HepG2 (cell line): ENCODE measurements around the gene ZNF385B. TPM values are rescaled to one million over a fixed set of nuclear protein-coding genes. Genes with fewer than 3 reads are reported as not detected.

Source experiments
- ATAC-seq: fragments of 200-7000 bp; cut with Tn5 transposase; 3 replicates; pipeline ENCODE4 v1.9.1; 2020; ENCODE audit warnings: mild to moderate bottlenecking, moderate library complexity
- BruUV-seq: library from RNA; stranded (reverse); fragments of 400-500 nt; replicated peaks from 2 replicates; lab custom pipeline; 2021; lab: Mats Ljungman, UMichigan
- CTCF ChIA-PET: fragments of 300-600 bp; formaldehyde crosslinking; extraction: SDS; loops from one replicate; lab custom pipeline; 2021; ENCODE audit warnings: low total read pairs, inconsistent platforms, low intra/inter-chr PET ratio; lab: Yijun Ruan, JAX
- POLR2A ChIA-PET: fragments of 350-600 bp; sonication (Branson Sonifier 250); formaldehyde crosslinking; loops from one replicate; lab custom pipeline; 2020; ENCODE audit warnings: antibody characterized with exemption, inconsistent platforms; lab: Yijun Ruan, JAX
- DNase-seq: peaks from one replicate; pipeline ENCODE4 v3.0.0-alpha.2; 2015; ENCODE audit warnings: low spot score
- FAIRE-seq: peaks from 3 replicates; lab custom pipeline; 2011; peaks lifted over from hg19 to GRCh38; lab: Jason Lieb, UNC
- H2AFZ ChIP-seq: one replicate; pipeline ENCODE4 v1.6.1; 2011; ENCODE audit warnings: low read length, inconsistent platforms
- H3K27ac ChIP-seq: fragments of 300-600 bp; 3 replicates; pipeline ENCODE4 v1.8.0; 2011; ENCODE audit warnings: mixed run types, mild to moderate bottlenecking, mixed read lengths, low read length, inconsistent platforms; ENCODE audit not compliant: insufficient read depth; ENCODE audit errors: extremely low read length
- H3K27me3 ChIP-seq, 2 experiments: fragments of 200-600 bp in 1 of 2; 2 replicates in 1 of 2; 3 replicates in 1 of 2; pipeline versions ENCODE4 v1.6.0 to v1.8.0; 2011; ENCODE audit warnings: low read length in 2 of 2, mild to moderate bottlenecking in 2 of 2, moderate library complexity in 2 of 2, inconsistent platforms in 1 of 2; ENCODE audit not compliant: insufficient read depth in 2 of 2, control insufficient read depth in 1 of 2
- H3K36me3 ChIP-seq, 2 experiments: fragments of 200-600 bp in 1 of 2; replicated peaks in 1 of 2; 2 replicates in 1 of 2; 3 replicates in 1 of 2; pipeline versions ENCODE4 v1.5.1 to v1.8.0; 2011; ENCODE audit warnings: low read length in 2 of 2, inconsistent platforms in 1 of 2; ENCODE audit not compliant: insufficient read depth in 2 of 2, control insufficient read depth in 1 of 2
- H3K4me1 ChIP-seq: 2 replicates; pipeline ENCODE4 v1.5.1; 2012; ENCODE audit warnings: low read length, inconsistent platforms; ENCODE audit not compliant: insufficient read depth
- H3K4me2 ChIP-seq: 2 replicates; pipeline ENCODE4 v1.6.0; 2011; ENCODE audit warnings: low read depth, low read length, inconsistent platforms
- H3K4me3 ChIP-seq, 3 experiments: fragments of 200-600 bp in 1 of 3; sonication (generic), shearing (Covaris generic) in 1 of 3; replicated peaks in 1 of 3; 2 replicates each; pipeline ENCODE4 v1.5.1; 2011 to 2016; ENCODE audit warnings: low read length in 3 of 3, inconsistent platforms in 2 of 3, low read depth in 2 of 3, mild to moderate bottlenecking in 2 of 3, control low read depth in 1 of 3, mixed read lengths in 1 of 3; ENCODE audit not compliant: insufficient read depth in 1 of 3
- H3K79me2 ChIP-seq: one replicate; pipeline ENCODE4 v1.6.1; 2011; ENCODE audit warnings: low read length, inconsistent platforms; ENCODE audit not compliant: insufficient read depth
- H3K9ac ChIP-seq: 2 replicates; pipeline ENCODE4 v1.6.0; 2011; ENCODE audit warnings: mild to moderate bottlenecking, low read depth, low read length, inconsistent platforms; ENCODE audit not compliant: insufficient read depth
- H3K9me3 ChIP-seq: 2 replicates; pipeline ENCODE4 v1.5.1; 2012; ENCODE audit warnings: mild to moderate bottlenecking, low read length
- H4K20me1 ChIP-seq: 2 replicates; pipeline ENCODE4 v1.6.0; 2011; ENCODE audit warnings: inconsistent platforms, mild to moderate bottlenecking, low read length, moderate library complexity; ENCODE audit not compliant: insufficient read depth
- AHDC1 ChIP-seq: sonication (generic); formaldehyde crosslinking; IDR thresholded peaks from 2 replicates; pipeline ENCODE4 v1.5.1; 2020; ENCODE audit warnings: mild to moderate bottlenecking, missing genetic modification reagents, borderline replicate concordance
- ASH2L ChIP-seq: fragments of 300-600, 200-600 bp; sonication (generic); IDR thresholded peaks from 2 replicates; pipeline ENCODE4 v1.7.0; 2017; ENCODE audit warnings: low read depth, mild to moderate bottlenecking, moderate library complexity, mixed read lengths, low read length; ENCODE audit not compliant: insufficient read length
- CSRNP1 ChIP-seq: sonication (generic); formaldehyde crosslinking; IDR thresholded peaks from 2 replicates; pipeline ENCODE4 v1.8.1; 2023; ENCODE audit warnings: mild to moderate bottlenecking, missing genetic modification reagents
- GFI1 ChIP-seq: sonication (generic); formaldehyde crosslinking; IDR thresholded peaks from 2 replicates; pipeline ENCODE4 v1.5.0; 2020; ENCODE audit warnings: missing genetic modification reagents, mild to moderate bottlenecking, borderline replicate concordance
- ISX ChIP-seq: sonication (generic); formaldehyde crosslinking; conservative IDR thresholded peaks from 2 replicates; pipeline ENCODE4 v1.5.0; 2020; ENCODE audit warnings: missing genetic modification reagents
- KLF16 ChIP-seq, 2 experiments: sonication (generic) in 1 of 2; formaldehyde crosslinking in 1 of 2; IDR thresholded peaks; 2 replicates each; pipeline versions ENCODE4 v1.6.1 to v1.8.0; 2016 to 2023; ENCODE audit warnings: missing genetic modification reagents in 2 of 2, missing compliant biosample characterization in 1 of 2
- MAFF ChIP-seq: IDR thresholded peaks from 2 replicates; pipeline ENCODE4 v1.6.1; 2011; ENCODE audit warnings: low read depth, low read length, improper control_type of control experiment
- MAFK ChIP-seq, 2 experiments: IDR thresholded peaks in 1 of 2; conservative IDR thresholded peaks in 1 of 2; 2 replicates each; pipeline ENCODE4 v1.6.1; 2011; ENCODE audit warnings: improper control_type of control experiment in 2 of 2, low read length in 2 of 2
- POLR2A ChIP-seq, 2 experiments: IDR thresholded peaks; 2 replicates each; pipeline ENCODE4 v1.6.1; 2011; ENCODE audit warnings: low read depth in 2 of 2, low read length in 2 of 2, mild to moderate bottlenecking in 1 of 2, moderate library complexity in 1 of 2; ENCODE audit not compliant: insufficient read depth in 1 of 2
- RBFOX2 ChIP-seq: fragments of 200-400 bp; formaldehyde crosslinking; IDR thresholded peaks from 2 replicates; pipeline ENCODE4 v1.6.1; 2017; ENCODE audit warnings: low read depth, mild to moderate bottlenecking, low read length
- SMAD3 ChIP-seq: sonication (generic); formaldehyde crosslinking; IDR thresholded peaks from 2 replicates; pipeline ENCODE4 v1.4.0; 2020; ENCODE audit warnings: missing genetic modification reagents
- ZNF10 ChIP-seq: sonication (generic); formaldehyde crosslinking; IDR thresholded peaks from 2 replicates; pipeline ENCODE4 v1.4.0; 2020; ENCODE audit warnings: mild to moderate bottlenecking, low read depth, missing genetic modification reagents, borderline replicate concordance
- ZNF275 ChIP-seq: sonication (generic); formaldehyde crosslinking; IDR thresholded peaks from 2 replicates; pipeline ENCODE4 v1.8.0; 2022; ENCODE audit warnings: missing genetic modification reagents, mild to moderate bottlenecking, inconsistent platforms, borderline replicate concordance
- ZNF629 ChIP-seq: sonication (generic); formaldehyde crosslinking; conservative IDR thresholded peaks from 2 replicates; pipeline ENCODE4 v1.5.0; 2020; ENCODE audit warnings: missing genetic modification reagents
- ZSCAN9 ChIP-seq: IDR thresholded peaks from 2 replicates; pipeline ENCODE4 v1.6.1; 2016; ENCODE audit warnings: borderline replicate concordance
- WGBS: methylation state at CpG from one replicate; pipeline ENCODE4 v1.1.6; 2017; ENCODE audit warnings: low lambda C conversion rate; 5-methylcytosine and 5-hydroxymethylcytosine counted together
- in situ Hi-C: cut with HindIII; loops from 2 replicates; pipeline ENCODE4 v1.10.0; 2017; ENCODE audit warnings: low pct_unique_long_range_greater_than_20kb; ENCODE audit not compliant: extremely low pct_ligation_motif_present
- intact Hi-C: fragments of 100-400 bp; cut with micrococcal nuclease; formaldehyde crosslinking; loops from one replicate; pipeline ENCODE4 v1.10.0; 2022; ENCODE audit not compliant: unreplicated experiment
- polyA plus RNA-seq, 8 experiments: library from polyadenylated mRNA; depleted of rRNA in 3 of 8; stranded (reverse) in 7 of 8; unstranded in 1 of 8; fragments of >200 nt; fragmentation: Illumina TruSeq in 4 of 8; extraction: Trizol in 4 of 8; gene quantifications; 2 replicates each; pipeline versions ENCODE4 v1.2.1 to v1.2.3, GENCODE V29; 2011 to 2016; ENCODE audit warnings: low read depth in 4 of 8, missing spikeins in 1 of 8, mixed read lengths in 1 of 8; ENCODE audit not compliant: insufficient read depth in 1 of 8
- total RNA-seq, 5 experiments: library from RNA; depleted of rRNA; stranded (reverse); fragments of >200 nt; fragmentation: Illumina TruSeq; extraction: Trizol; gene quantifications; 2 replicates each; pipeline ENCODE4 v1.2.3, GENCODE V29; 2016; ENCODE audit warnings: low read depth in 1 of 5

ZNF385B gene
- total and polyA plus RNA-seq, 2 of the 13 experiments (the other 11 are each of a cell fraction or from before 2014, with no cell fraction given): 3.3 to 6.7 TPM

- Histone ChIP-seq H3K4me3 (no peak overlapping the region; a peak in 1 of 6 replicates), H3K79me2 (peaks cover 4% of the 10 kb centered on the region), H3K27me3 (no peaks in the 10 kb centered on the region), H4K20me1 (no peaks in the 10 kb centered on the region), H3K4me1 (peaks cover 69% of the 10 kb centered on the region), H3K36me3 (no peaks in the 10 kb centered on the region), H3K4me2 (peak overlapping the region; percentile 68), H3K27ac (peak overlapping the region; percentile 84), H2AFZ (peak overlapping the region; percentile 56), H3K9ac (peak overlapping the region; percentile 20; the same call in 1 of the 2 replicates), H3K9me3 (no peaks in the 10 kb centered on the region)
- 97% methylated on average over 4 of the region's 4 CpGs for WGBS
- no peak for ATAC-seq
- CTCF ChIA-PET: no interaction called here
- intact Hi-C loops (loop anchor here (2.0 kb wide), 2 partner anchors 16 kb away; no protein-coding TSS in a partner anchor), in situ Hi-C loops (no loop called here)
- no peak for FAIRE-seq
- no TSS peak for BruUV-seq
- DNase-seq: no peak
- POLR2A ChIA-PET: interaction anchor here (1.0 to 3.1 kb wide), 4 partner anchors 16 to 72 kb away, joined by 3 to 43 read pairs (median 14); no protein-coding TSS in a partner anchor
- TF ChIP-seq KLF16 (CRISPR knock-in tag; IDR thresholded peaks at IDR 0.05) (0 out of 4 replicates have a peak, but pooled peaks of 1 of the 2 experiments have one; percentile 26), POLR2A (IDR thresholded peaks at IDR 0.05; ENCODE audit: insufficient read depth in 1 of 2, low read depth in 2 of 2, low read length in 2 of 2) (no peak), ZNF10 (CRISPR knock-in tag) (no peak), AHDC1 (CRISPR knock-in tag) (0 out of 2 replicates have a peak, but pooled peaks have one; percentile 11), ISX (CRISPR knock-in tag) (no peak), ZNF275 (CRISPR knock-in tag) (no peak), RBFOX2 (0 out of 2 replicates have a peak, but pooled peaks have one; percentile 9), ZNF629 (CRISPR knock-in tag) (no peak), ZSCAN9 (peak; percentile 12; the same call in 1 of the 2 replicates), ASH2L (no peak), GFI1 (CRISPR knock-in tag) (no peak), SMAD3 (CRISPR knock-in tag) (peak; percentile 23; the same call in 1 of the 2 replicates), CSRNP1 (CRISPR knock-in tag) (no peak), MAFF (peak; percentile 88), MAFK (conservative IDR thresholded peaks at IDR 0.05 in 1 of 2, IDR thresholded peaks at IDR 0.05 in 1 of 2; ENCODE audit: low read length in 2 of 2) (peak; percentile 84 to 92)
These were observed 302.2 kb downstream of the ZNF385B start for GRCh38 chr2:179559108-179559806.
